Sigmoid colon (tissue), 7 donors: ENCODE results near the gene SIPA1. TPM values are rescaled to one million over a fixed set of nuclear protein-coding genes. Genes with fewer than 3 reads are reported as not detected.
"Not testable (repeated sequence)": the region's sequence is repeated elsewhere in the genome, so short reads cannot be mapped to it uniquely, and the experiment has no call there.

Experiments
- DNase-seq: peaks from one replicate; pipeline ENCODE4 v3.0.0-alpha.2; 2019
- H3K27ac ChIP-seq, 4 donors: fragments of 200-600 bp; sonication (generic); one replicate each; pipeline ENCODE4 v1.5.1; 2016 to 2019; ENCODE audit warnings: mild to moderate bottlenecking in 1 of 4
- H3K27me3 ChIP-seq, 3 donors: fragments of 200-600 bp; sonication (generic); one replicate each; pipeline ENCODE4 v1.5.1; 2019; ENCODE audit warnings: mild to moderate bottlenecking in 1 of 3
- H3K36me3 ChIP-seq, 4 donors: fragments of 200-600 bp; sonication (generic); one replicate each; pipeline ENCODE4 v1.5.1; 2016 to 2019
- H3K4me1 ChIP-seq, 4 donors: fragments of 200-600 bp; sonication (generic); one replicate each; pipeline ENCODE4 v1.5.1; 2017 to 2019
- H3K4me3 ChIP-seq, 4 donors: fragments of 200-600 bp; sonication (generic); one replicate each; pipeline ENCODE4 v1.5.1; 2017 to 2019; ENCODE audit warnings: mild to moderate bottlenecking in 2 of 4, moderate library complexity in 1 of 4
- H3K9me3 ChIP-seq, 4 donors: fragments of 200-600 bp in 3 of 4; sonication (generic) in 3 of 4; one replicate each; pipeline versions ENCODE4 v1.5.1 to v1.6.1; 2013 to 2019
- EP300 ChIP-seq, 4 donors: sonication (generic); formaldehyde crosslinking; IDR thresholded peaks; one replicate each; pipeline ENCODE4 v1.6.1; 2017; ENCODE audit warnings: antibody characterized with exemption in 4 of 4
- POLR2A ChIP-seq, 2 donors: fragments of 450-650 bp; IDR thresholded peaks; one replicate each; pipeline ENCODE4 v1.6.1; 2016; ENCODE audit warnings: antibody characterized with exemption in 2 of 2, mild to moderate bottlenecking in 2 of 2, moderate library complexity in 2 of 2
- POLR2AphosphoS5 ChIP-seq, 4 donors: sonication (generic); formaldehyde crosslinking; IDR thresholded peaks; one replicate each; pipeline ENCODE4 v1.6.1; 2017; ENCODE audit warnings: antibody characterized with exemption in 4 of 4
- WGBS, 2 donors: extraction: QIAGEN DNeasy Blood & Tissue Kit; methylation state at CpG; one replicate each; pipeline ENCODE4 v1.1.7; 2013; 5-methylcytosine and 5-hydroxymethylcytosine counted together
- intact Hi-C: fragments of 100-400 bp; cut with DNase I; formaldehyde crosslinking; loops from one replicate; pipeline ENCODE4 v1.15.1; 2023
- polyA plus RNA-seq, 3 donors: library from polyadenylated mRNA; stranded (reverse); fragments of 200-250 nt; gene quantifications; one replicate each; pipeline ENCODE4 v1.2.3, GENCODE V29; 2013
- total RNA-seq, 4 donors: library from RNA; depleted of rRNA; stranded (reverse); fragments of >200 nt; gene quantifications; one replicate each; pipeline ENCODE4 v1.1.0, GENCODE V29; 2016
- TF ChIP-seq, protein P1 (sequence below), 4 experiments: fragments of 450-650 bp in 3 of 4; fragments of 200-600 bp in 1 of 4; IDR thresholded peaks; one replicate each; pipeline ENCODE4 v1.5.1; 2016 to 2019; ENCODE audit warnings: antibody characterized with exemption in 4 of 4, mild to moderate bottlenecking in 3 of 4, moderate library complexity in 2 of 4
- donor health status: healthy with polysubstance abuse.
- donor health status: Bipolar disorder and iron deficiency.
- donor health status: healthy.

The SIPA1 gene
- total and polyA plus RNA-seq, 7 donors, result 19.9 to 53.6 (median 30.7) TPM

DNA sequence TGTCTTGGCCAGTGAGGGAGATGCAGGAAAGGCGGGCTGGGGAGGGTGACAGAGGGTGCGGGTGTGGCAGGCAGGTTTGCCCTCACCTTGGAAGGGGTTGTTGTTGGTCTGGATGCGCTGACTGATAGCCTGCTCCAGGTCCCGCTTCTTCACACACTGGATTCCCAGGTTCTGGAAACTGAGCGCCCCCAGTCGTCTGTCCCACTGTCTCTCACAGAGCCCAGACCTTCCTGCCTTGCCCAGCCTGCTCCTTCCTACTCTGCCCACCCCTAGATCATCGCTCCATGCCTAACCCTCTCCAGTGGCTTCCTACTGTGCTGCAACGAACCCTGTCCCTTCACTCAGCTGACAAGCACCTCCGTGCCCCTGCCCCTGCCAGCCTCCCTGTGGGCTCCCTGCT lies 22.1 kb downstream of the SIPA1 start:
- TF ChIP-seq POLR2AphosphoS5 (IDR thresholded peaks at IDR 0.05) (no peak), POLR2A (IDR thresholded peaks at IDR 0.05) (no peak), EP300 (IDR thresholded peaks at IDR 0.05) (no peak)
- TF ChIP-seq, protein P1, sequence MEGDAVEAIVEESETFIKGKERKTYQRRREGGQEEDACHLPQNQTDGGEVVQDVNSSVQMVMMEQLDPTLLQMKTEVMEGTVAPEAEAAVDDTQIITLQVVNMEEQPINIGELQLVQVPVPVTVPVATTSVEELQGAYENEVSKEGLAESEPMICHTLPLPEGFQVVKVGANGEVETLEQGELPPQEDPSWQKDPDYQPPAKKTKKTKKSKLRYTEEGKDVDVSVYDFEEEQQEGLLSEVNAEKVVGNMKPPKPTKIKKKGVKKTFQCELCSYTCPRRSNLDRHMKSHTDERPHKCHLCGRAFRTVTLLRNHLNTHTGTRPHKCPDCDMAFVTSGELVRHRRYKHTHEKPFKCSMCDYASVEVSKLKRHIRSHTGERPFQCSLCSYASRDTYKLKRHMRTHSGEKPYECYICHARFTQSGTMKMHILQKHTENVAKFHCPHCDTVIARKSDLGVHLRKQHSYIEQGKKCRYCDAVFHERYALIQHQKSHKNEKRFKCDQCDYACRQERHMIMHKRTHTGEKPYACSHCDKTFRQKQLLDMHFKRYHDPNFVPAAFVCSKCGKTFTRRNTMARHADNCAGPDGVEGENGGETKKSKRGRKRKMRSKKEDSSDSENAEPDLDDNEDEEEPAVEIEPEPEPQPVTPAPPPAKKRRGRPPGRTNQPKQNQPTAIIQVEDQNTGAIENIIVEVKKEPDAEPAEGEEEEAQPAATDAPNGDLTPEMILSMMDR (IDR thresholded peaks at IDR 0.05), result no peak
- Histone ChIP-seq H3K4me1 (peaks cover 0 to 40% (median 37%) of the 10 kb centered on the region in 4 donors), H3K27me3 (no peaks in the 10 kb centered on the region), H3K4me3 (no peak overlapping the region), H3K9me3 (no peaks in the 10 kb centered on the region), H3K36me3 (peaks cover 47 to 65% (median 57%) of the 10 kb centered on the region in 4 donors), H3K27ac (peak overlapping the region in 2 of 4 donors; percentile 98 to 100)
- WGBS, 2 donors, result 88 to 96% methylated on average over 9 of the region's 9 CpGs
- intact Hi-C loops, result no loop called here
- DNase-seq, result no peak

DNA sequence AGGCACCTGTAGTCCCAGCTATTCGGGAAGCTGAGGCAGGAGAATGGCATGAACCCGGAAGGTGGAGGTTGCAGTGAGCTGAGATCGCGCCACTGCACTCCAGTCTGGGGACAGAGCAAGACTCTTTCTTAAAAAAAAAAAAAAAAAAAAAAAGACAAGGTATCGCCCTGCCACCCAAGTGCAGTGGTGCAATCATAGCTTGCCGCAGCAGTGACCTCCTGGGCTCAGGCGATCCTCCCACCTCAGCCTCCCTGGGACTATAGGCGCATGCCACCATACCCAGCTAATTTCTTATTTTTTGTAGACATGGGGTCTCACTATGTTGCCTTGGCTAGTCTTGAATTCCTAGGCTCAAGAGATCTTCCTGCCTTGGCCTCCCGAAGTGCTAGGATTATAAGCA lies 23.0 kb downstream of the SIPA1 start:
- peaks cover 39 to 57% (median 49%) of the 10 kb centered on the region in 4 donors for H3K36me3 ChIP-seq
- H3K27ac ChIP-seq, result peak overlapping the region; percentile 7 to 100 (median 98)
- H3K4me3 ChIP-seq, result peak overlapping the region in 1 of 4 donors; percentile 81
- peak; percentile 59 for DNase-seq
- peaks cover 0 to 40% (median 37%) of the 10 kb centered on the region in 4 donors for H3K4me1 ChIP-seq
- WGBS, 2 donors, result 90 to 96% methylated on average over 9 of the region's 9 CpGs
- intact Hi-C loops, H3K9me3 ChIP-seq, H3K27me3 ChIP-seq: not testable (repeated sequence)

DNA sequence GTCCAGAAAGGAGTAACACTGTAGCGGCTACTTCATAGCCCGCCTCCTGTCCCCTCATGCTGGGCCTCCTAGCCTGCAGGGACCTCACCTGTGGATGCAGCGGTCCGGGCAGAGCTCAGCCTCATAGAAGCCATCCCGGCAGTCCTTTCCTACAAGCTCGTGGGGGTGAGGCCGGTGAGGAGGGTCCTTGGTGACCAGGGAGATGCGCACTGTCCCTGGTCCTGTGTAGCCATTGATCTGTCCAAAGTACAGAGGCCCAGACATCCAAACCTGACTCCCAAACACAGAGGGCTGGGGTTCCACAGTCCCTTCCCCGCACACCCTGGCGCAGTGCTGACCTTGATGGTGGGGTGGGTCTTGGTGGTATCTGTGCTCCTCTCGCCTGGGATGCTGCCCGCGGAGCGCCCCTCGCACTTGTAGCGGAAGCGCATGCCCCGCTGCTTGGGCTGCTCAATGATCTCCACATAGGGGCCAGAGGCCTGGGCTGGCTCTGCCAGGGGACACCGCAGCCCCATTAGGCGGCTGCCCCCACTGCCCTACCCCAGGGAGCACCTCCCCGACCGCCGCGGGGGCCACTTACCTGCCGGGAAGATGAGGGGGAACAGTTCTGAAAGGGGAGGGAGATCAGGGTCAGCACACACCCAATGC lies 23.8 kb downstream of the SIPA1 start:
- H3K9me3 ChIP-seq, result no peaks in the 10 kb centered on the region
- H3K4me3 ChIP-seq, result peak overlapping the region; percentile 78 to 97 (median 80)
- H3K27me3 ChIP-seq, result no peaks in the 10 kb centered on the region
- intact Hi-C loops, result loop anchor here (1.0 kb wide), 1 partner anchor 8 kb away; no protein-coding TSS in a partner anchor
- DNase-seq, result peak; percentile 69
- peak overlapping the region; percentile 94 to 100 (median 98) for H3K27ac ChIP-seq
- H3K4me1 ChIP-seq, result peaks cover 0 to 40% (median 37%) of the 10 kb centered on the region in 4 donors
- H3K36me3 ChIP-seq, result peaks cover 33 to 49% (median 41%) of the 10 kb centered on the region in 4 donors
- TF ChIP-seq POLR2A (IDR thresholded peaks at IDR 0.05), result no peak
- no peak for TF ChIP-seq POLR2AphosphoS5 (IDR thresholded peaks at IDR 0.05)
- TF ChIP-seq, protein P1 (IDR thresholded peaks at IDR 0.05), result no peak
- no peak for TF ChIP-seq EP300 (IDR thresholded peaks at IDR 0.05)
- WGBS, 2 donors, result 37 to 61% methylated on average over 25 of the region's 25 CpGs

DNA sequence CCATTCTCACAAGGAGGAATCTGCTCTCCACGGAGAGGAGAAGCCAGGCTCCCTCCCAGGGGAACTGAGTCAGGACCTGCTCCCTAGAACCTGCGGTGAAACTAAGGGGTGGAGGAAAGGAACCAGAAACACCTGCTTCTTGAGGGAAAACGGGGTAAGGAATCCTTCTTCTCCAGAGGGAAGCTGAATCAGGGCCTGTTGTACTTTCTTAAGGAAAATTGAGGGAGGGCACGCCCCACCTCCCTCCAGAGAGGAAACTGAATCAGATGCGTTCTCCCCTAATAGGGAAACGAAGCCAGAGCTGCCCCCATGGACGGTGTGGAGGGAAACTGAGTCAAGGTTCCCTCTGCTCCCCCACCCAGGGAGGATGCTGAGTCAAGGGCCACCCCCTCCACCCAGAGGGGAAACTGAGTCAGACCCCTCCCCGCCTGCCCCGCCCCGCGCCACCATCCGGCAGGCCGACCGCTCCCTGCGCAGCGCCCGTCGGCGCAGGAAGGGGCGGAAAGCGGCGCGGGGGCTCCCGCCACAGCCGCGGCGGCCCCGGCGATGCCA lies 24.4 kb downstream of the SIPA1 start:
- 1% methylated on average over 29 of the region's 29 CpGs for WGBS, 2 donors
- Histone ChIP-seq H3K36me3 (peaks cover 32 to 43% (median 35%) of the 10 kb centered on the region in 4 donors), H3K9me3 (no peaks in the 10 kb centered on the region), H3K27ac (peak overlapping the region; percentile 94 to 100 (median 98)), H3K4me3 (peak overlapping the region; percentile 78 to 97 (median 80)), H3K4me1 (peaks cover 0 to 40% (median 37%) of the 10 kb centered on the region in 4 donors), H3K27me3 (no peaks in the 10 kb centered on the region)
- no peak for DNase-seq
- TF ChIP-seq, protein P1 (IDR thresholded peaks at IDR 0.05), result no peak
- TF ChIP-seq EP300 (IDR thresholded peaks at IDR 0.05) (no peak), POLR2AphosphoS5 (IDR thresholded peaks at IDR 0.05) (no peak), POLR2A (IDR thresholded peaks at IDR 0.05) (no peak)
- intact Hi-C loops, result loop anchor here (1.0 kb wide), 1 partner anchor 9 kb away; no protein-coding TSS in a partner anchor
